ENCODE measurements around the gene LRRC2.
A peak's percentile ranks its signal among the peaks of the same experiment; 100 is the strongest.
"Not testable (repeated sequence)": the region's sequence is repeated elsewhere in the genome, so short reads cannot be mapped to it uniquely, and the experiment has no call there.

The LRRC2 gene

GRCh38 chr3:46498916-46499519, 67.1 kb downstream of the LRRC2 start:
- no peak for DNase-seq (ENCODE audit: low read depth in 2 of 2)

GRCh38 chr3:46497556-46498265, 68.4 kb downstream of the LRRC2 start, which contains the start of gene RTP3:
Gene RTP3 (plus strand): TSS chr3:46497976. CDS start chr3:46498063, 87 bp downstream.
- DNase-seq (ENCODE audit: low read depth in 2 of 2) = no peak

DNA sequence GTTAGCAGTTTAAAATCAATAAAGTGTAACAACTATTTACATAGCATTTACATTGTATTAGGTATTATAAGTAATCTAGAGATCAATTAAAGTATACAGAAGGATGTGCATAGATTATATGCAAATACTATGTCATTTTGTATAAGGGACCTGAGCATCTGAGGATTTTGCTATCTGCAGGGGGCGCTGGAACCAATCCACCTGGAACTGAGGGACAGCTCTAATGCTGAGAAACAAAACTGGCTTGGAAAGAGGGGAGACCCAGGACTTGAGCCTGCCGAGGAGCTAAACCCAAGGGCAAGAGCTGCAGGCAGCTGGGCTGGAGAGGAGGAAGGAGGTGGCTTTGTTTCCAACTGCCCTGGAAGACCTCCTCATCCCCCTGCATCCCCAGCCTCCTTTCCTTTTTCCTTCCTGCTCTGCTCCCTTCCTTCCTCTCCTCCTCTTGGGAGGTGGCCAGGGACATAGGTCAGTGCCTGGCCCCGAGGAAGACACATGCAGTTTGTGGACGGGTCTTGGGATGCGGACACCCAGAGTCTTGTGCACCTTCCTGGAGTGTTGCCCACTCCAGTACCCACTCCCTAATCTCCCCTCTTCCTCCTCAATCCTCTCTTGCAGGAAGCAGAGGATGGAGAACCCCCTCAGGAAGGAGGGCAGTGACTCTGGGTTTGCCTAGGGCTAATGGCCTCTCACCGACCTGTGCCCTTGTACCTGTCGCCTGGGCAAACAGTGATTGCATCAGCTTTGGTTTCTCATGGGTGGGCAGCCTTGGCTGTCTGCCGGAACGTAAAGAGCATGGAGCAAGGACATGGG, 69.2 kb downstream of the LRRC2 start:
- DNase-seq (ENCODE audit: low read depth in 2 of 2) = peak in 1 of 2 donors; percentile 17

DNA sequence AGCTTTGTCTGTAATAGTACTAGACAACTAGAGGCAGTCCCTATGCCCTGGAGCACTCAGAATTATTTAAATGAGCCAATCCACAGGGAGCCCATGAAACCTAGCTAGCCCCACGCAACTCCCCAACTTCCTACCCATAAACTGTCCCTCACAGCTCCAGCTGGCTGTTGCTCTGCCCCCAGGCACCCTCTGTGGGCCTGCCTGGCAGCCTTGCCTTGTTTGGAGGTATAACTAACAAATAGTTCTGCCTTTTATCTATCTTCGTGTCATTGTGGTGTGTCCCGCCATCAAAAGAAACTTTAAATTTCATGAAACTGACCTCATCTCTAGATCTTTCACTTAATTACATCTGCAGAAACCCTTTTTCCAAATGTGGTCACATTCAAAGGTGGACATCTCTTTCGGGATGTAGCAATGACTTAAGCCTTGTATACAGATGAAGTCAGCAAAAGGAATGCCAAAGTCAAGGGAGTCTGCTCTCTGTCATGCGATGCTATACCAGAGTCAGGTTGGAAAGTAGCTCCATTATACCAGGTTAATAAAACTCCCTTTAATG, 70.1 kb downstream of the LRRC2 start:
- DNase-seq (ENCODE audit: low read depth in 2 of 2) = no peak

GRCh38 chr3:46494491-46494890, 71.6 kb downstream of the LRRC2 start:
- DNase-seq (ENCODE audit: low read depth in 2 of 2) = not testable (repeated sequence)

- DNase-seq (ENCODE audit: low read depth in 2 of 2) = no peak
Measured at GRCh38 chr3:46492890-46493547, 73.1 kb downstream of the LRRC2 start.

- DNase-seq (ENCODE audit: low read depth in 2 of 2) = no peak
Measured at GRCh38 chr3:46491089-46492070, 74.7 kb downstream of the LRRC2 start.

DNA sequence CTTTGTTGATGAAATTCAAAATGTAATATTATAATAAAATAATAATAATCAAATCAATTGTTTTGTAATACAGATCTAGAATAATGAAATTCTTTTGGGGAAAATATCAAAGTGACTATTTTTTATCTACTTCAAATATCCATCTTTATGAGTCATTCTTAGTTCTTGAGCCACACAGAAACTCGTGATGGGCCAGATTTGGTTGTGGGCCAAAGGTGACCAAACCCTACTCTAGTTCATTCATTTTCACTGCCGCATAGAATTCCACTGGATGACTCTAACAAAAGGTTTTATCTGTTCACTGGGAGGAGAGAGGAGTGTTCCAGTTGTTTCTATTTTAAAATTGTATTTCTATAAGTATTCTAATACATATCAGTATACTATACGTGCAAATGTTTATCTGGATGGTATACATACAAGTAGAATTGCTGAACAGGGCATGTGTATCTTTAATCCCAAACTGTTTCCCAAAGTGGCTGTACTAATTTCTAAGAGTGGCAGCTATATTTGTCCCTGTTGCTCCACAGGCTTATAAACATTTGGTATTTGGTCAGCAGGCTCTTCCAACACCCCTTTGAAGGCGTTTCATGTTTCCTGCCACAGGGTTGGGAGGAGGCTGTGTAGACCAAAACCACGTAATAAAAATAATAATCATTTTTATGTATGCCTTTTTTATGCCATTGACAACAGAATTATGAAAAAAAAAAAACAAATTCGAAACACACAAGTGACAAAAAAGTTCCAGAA, 75.6 kb downstream of the LRRC2 start:
- no peak for DNase-seq (ENCODE audit: low read depth in 2 of 2)

DNA sequence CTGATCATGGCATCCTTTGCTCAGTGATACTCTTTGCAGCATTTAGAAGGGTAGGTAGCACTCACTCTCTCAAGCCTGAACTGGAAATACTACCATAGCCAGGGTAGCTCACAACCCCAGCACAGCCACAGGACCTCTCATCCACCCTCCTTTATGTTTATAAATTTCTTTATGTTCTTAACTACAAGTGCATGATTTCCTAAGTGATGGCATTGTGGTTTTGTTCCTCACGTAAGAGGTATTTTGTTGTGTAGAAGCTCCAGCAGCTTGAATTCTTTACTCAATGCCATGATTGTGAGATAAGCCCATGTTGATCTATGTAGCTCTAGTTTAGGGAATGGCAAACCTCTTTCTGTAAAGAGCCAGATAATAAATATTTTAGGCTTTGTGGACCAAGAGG, 76.2 kb downstream of the LRRC2 start:
- DNase-seq (ENCODE audit: low read depth in 2 of 2) = no peak

- DNase-seq (ENCODE audit: low read depth in 2 of 2) = no peak
Measured at GRCh38 chr3:46489381-46489780, 76.7 kb downstream of the LRRC2 start.

DNA sequence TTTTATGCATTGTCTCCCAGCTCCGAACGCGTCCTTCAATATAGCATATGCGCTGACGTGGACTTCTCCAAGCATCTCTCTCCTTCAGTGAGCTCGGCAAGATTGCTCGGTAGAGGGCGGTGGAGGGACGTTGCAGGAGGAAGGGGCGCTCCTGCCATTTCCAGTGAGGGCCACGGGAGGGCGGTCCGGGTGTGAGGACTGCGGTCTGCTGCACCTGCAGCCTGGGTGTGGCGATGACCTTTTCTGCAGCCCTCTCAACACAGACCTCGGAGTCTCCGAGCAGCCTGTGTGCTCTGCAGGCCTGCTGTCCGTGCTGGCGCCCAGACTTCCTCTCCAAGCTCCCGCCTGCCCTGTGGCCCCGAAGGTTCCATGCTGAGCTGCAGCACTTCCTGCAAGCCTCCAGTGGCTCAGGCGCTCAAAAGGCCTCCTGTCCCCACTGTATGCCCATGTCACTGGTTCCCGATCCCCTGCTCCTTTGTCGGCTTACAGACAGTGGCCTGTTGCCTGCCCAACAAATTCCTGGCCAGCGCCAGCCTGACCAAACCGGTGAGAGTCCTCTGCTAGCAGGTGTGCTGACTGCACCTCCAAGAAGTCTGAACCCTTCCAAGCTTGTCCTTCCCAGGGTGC, 77.3 kb downstream of the LRRC2 start:
- DNase-seq (ENCODE audit: low read depth in 2 of 2) = peak; percentile 67 to 80

- DNase-seq (ENCODE audit: low read depth in 2 of 2) = no peak
Measured at GRCh38 chr3:46485779-46486175, 80.3 kb downstream of the LRRC2 start.

GRCh38 chr3:46484911-46485778, 81.0 kb downstream of the LRRC2 start:
- no peak for DNase-seq (ENCODE audit: low read depth in 2 of 2)

- no peak for DNase-seq (ENCODE audit: low read depth in 2 of 2)
Measured at GRCh38 chr3:46484388-46484787, 81.7 kb downstream of the LRRC2 start.

- DNase-seq (ENCODE audit: low read depth in 2 of 2) = no peak
Measured at GRCh38 chr3:46483825-46484224, 82.3 kb downstream of the LRRC2 start.

DNA sequence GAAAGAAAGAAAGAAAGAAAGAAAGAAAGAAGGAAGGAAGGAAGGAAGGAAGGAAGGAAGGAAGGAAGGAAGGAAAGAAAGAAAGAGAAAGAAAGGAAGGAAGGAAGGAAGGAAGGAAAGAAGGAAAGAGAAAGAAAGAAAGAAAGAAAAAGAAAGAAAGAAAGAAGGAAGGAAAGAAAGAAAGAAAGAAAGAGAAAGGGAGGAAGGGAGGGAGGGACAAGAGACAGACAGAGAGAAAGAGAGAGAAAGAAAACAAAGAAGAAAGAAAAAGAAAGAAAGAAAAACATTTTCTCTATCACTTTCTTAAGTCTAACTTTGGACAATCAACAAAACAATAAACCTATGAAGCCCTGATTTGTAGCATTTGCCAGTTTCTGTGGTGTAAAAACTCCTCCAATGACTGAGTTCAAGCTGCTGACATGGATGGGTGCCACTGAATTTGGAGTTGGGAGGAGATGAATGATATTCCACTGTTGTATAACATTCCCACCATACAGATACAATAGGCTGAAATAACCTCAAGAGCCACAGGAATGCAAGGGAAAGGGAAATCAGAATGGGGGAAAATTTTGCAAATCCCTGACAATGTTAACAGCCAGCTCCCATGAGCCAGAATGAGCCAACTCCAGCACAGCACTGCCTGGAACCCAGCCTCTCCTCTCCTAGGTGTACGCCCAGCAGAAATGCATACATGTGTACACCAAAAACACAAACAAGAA, 83.3 kb downstream of the LRRC2 start:
- no peak for DNase-seq (ENCODE audit: low read depth in 2 of 2)

- no peak for DNase-seq (ENCODE audit: low read depth in 2 of 2)
Measured at GRCh38 chr3:46481636-46482035, 84.5 kb downstream of the LRRC2 start.

All from stimulated activated CD8-positive, alpha-beta memory T cell treated with anti-CD3 and anti-CD28 coated beads, Interleukin-15, amount 100 ng/mL, for 4 hours (primary cell).